Measurements from ENCODE around the gene GPR152. TPM values are rescaled to one million over a fixed set of nuclear protein-coding genes. Genes with fewer than 3 reads are reported as not detected.

The GPR152 gene
- total and polyA plus RNA-seq, 2 experiments from 2014 or later, result not detected

GRCh38 chr11:67417425-67417824, 35.1 kb downstream of the GPR152 start:
- H2AFZ ChIP-seq, result no peak overlapping the region
- H3K36me3 ChIP-seq (ENCODE audit: low read depth), result no peaks in the 10 kb centered on the region
- no peaks in the 10 kb centered on the region for H3F3A ChIP-seq (ENCODE audit: insufficient read depth)
- H3K9ac ChIP-seq, result no peak overlapping the region
- H3K27ac ChIP-seq, result no peak overlapping the region
- H3K9me3 ChIP-seq (ENCODE audit: low read depth), result no peaks in the 10 kb centered on the region
- H3K27me3 ChIP-seq (replicated peaks; ENCODE audit: insufficient read depth), result no peaks in the 10 kb centered on the region
- no peak for DNase-seq
- TF ChIP-seq EZH2 (IDR thresholded peaks at IDR 0.05; ENCODE audit: insufficient read depth, poor library complexity, severe bottlenecking), result no peak
- no peak for TF ChIP-seq EZH2phosphoT487 (IDR thresholded peaks at IDR 0.05; ENCODE audit: insufficient read depth, low read depth)
- no peaks in the 10 kb centered on the region for H4K20me1 ChIP-seq (ENCODE audit: insufficient read depth)
- H3K4me3 ChIP-seq, result no peak overlapping the region
- no peaks in the 10 kb centered on the region for H3K4me1 ChIP-seq (ENCODE audit: insufficient read depth)
- H3K4me2 ChIP-seq (ENCODE audit: unreplicated experiment), result no peak overlapping the region
- H3K9me2 ChIP-seq (ENCODE audit: insufficient read depth), result no peaks in the 10 kb centered on the region
- 87 to 90% methylated on average over 12 of the region's 12 CpGs for WGBS, 2 experiments (ENCODE audit: low coverage in 1 of 2, low lambda C conversion rate in 2 of 2, missing lambda C conversion rate in 2 of 2)
- in situ Hi-C loops (cut with MboI), result no loop called here
- H3K79me2 ChIP-seq (ENCODE audit: insufficient read depth), result no peaks in the 10 kb centered on the region

DNA sequence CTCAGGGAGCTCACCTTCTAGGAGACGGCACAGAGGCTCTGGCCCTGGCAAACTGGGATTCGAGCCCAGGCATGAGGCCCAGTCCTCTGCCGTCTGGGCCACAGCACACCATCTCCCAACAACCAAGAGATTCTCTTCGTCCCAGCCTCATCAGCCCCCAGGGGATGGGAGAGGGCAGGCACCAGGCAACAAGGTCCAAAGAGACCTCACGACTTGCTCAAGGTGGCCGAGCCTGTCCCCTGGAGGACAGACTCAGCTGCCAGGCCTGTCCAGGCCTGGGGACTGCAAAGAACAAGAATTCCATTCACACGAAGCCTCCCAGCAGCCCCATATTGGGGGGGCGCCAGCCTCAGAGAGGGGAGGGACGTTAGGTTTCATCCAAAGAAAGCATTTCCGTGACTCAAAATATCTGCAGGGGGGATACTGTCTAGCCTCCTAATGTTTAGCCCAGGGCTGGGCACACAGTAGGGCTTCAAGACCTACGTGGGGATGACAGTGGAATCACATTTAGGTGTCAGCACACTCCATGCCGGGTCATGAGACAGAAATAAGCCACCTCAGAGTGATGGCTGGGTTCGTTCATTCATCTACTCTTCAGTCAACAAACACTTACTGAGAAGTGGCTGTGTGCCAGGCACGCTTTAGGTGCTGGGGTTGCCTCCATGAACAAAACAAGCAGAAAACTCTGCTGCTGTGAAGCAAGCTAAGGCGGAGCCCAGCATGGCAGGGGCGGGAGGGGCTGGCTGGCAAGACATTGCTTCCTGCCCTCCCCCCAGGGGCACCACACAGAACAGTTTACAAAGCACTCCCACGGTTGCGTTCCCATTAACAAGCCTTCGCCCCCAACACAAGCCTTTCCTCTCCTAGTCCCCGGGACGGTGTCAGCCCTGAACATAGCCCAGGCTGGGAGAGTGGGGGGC, 35.9 kb downstream of the GPR152 start:
- H3K27ac ChIP-seq, result no peak overlapping the region
- H3F3A ChIP-seq (ENCODE audit: insufficient read depth), result no peaks in the 10 kb centered on the region
- H3K4me3 ChIP-seq, result no peak overlapping the region
- no peak overlapping the region for H3K9ac ChIP-seq
- H3K9me3 ChIP-seq (ENCODE audit: low read depth), result no peaks in the 10 kb centered on the region
- peaks cover 6% of the 10 kb centered on the region; the same call in 1 of the 2 replicates for H3K27me3 ChIP-seq (replicated peaks; ENCODE audit: insufficient read depth)
- in situ Hi-C loops (cut with MboI), result no loop called here
- H3K9me2 ChIP-seq (ENCODE audit: insufficient read depth), result no peaks in the 10 kb centered on the region
- H2AFZ ChIP-seq, result no peak overlapping the region
- H3K4me2 ChIP-seq (ENCODE audit: unreplicated experiment), result no peak overlapping the region
- no peaks in the 10 kb centered on the region for H3K4me1 ChIP-seq (ENCODE audit: insufficient read depth)
- WGBS, 2 experiments (ENCODE audit: low coverage in 1 of 2, low lambda C conversion rate in 2 of 2, missing lambda C conversion rate in 2 of 2), result 73 to 76% methylated on average over 20 to 21 of the region's 21 CpGs
- no peaks in the 10 kb centered on the region for H3K36me3 ChIP-seq (ENCODE audit: low read depth)
- TF ChIP-seq EZH2 (IDR thresholded peaks at IDR 0.05; ENCODE audit: insufficient read depth, poor library complexity, severe bottlenecking) (no peak), EZH2phosphoT487 (IDR thresholded peaks at IDR 0.05; ENCODE audit: insufficient read depth, low read depth) (no peak)
- DNase-seq, result peak; percentile 37
- H3K79me2 ChIP-seq (ENCODE audit: insufficient read depth), result no peaks in the 10 kb centered on the region
- H4K20me1 ChIP-seq (ENCODE audit: insufficient read depth), result no peaks in the 10 kb centered on the region

GRCh38 chr11:67415501-67416304, 36.8 kb downstream of the GPR152 start, which contains the start of gene CARNS1:
Gene CARNS1, plus strand, starts transcription at chr11:67415678. Its CDS starts 522 bp downstream, at chr11:67416200.
- no peaks in the 10 kb centered on the region for H4K20me1 ChIP-seq (ENCODE audit: insufficient read depth)
- peak; percentile 40 for DNase-seq
- H3K9ac ChIP-seq, result no peak within 1 kb of the TSS
- no peak within 1 kb of the TSS for H3K27ac ChIP-seq
- no peak within 1 kb of the TSS for H2AFZ ChIP-seq
- 5 to 6% methylated on average over 5 to 61 of the region's 67 CpGs for WGBS, 2 experiments (ENCODE audit: low coverage in 1 of 2, low lambda C conversion rate in 2 of 2, missing lambda C conversion rate in 2 of 2)
- no peaks in the 10 kb centered on the region for H3K9me2 ChIP-seq (ENCODE audit: insufficient read depth)
- TF ChIP-seq EZH2 (IDR thresholded peaks at IDR 0.05; ENCODE audit: insufficient read depth, poor library complexity, severe bottlenecking) (no peak), EZH2phosphoT487 (IDR thresholded peaks at IDR 0.05; ENCODE audit: insufficient read depth, low read depth) (no peak)
- no peaks in the 10 kb centered on the region for H3K9me3 ChIP-seq (ENCODE audit: low read depth)
- no peaks in the 10 kb centered on the region for H3K4me1 ChIP-seq (ENCODE audit: insufficient read depth)
- no peaks in the 10 kb centered on the region for H3K79me2 ChIP-seq (ENCODE audit: insufficient read depth)
- in situ Hi-C loops (cut with MboI), result no loop called here
- H3K4me2 ChIP-seq (ENCODE audit: unreplicated experiment), result no peak within 1 kb of the TSS
- no peaks in the 10 kb centered on the region for H3F3A ChIP-seq (ENCODE audit: insufficient read depth)
- H3K4me3 ChIP-seq, result no peak within 1 kb of the TSS
- no peaks in the 10 kb centered on the region for H3K36me3 ChIP-seq (ENCODE audit: low read depth)
- H3K27me3 ChIP-seq (replicated peaks; ENCODE audit: insufficient read depth), result peaks cover 14% of the 10 kb centered on the region

DNA sequence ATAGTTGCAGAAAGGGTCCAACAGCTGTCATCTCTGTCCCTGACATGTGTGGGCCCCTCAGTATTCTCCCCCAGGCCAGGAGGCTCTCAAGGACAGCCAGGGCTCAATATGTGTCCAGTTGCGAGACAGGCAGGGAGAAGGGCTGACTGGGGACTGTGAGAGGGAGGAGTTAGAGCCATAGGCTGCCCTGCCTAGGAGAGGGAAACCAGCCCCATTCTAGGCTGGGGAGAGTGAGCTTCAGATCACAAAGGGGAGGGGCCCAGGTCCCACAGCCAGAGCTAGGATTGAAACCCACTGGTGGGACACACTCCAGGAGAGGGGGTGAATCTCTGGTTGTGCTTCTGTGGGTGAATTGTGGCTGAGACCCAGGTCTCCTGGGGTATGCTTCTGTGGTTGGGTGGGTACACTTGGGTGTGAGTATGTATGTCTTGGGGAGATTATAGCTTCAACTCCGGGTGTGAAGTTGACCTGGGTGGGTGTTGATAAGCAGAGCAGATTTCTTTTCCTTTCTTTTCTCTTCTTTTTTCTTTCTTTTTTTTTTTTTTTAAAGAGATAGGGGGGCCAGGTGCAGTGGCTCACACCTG, 39.2 kb downstream of the GPR152 start:
- Histone ChIP-seq H3K36me3 (ENCODE audit: low read depth) (no peaks in the 10 kb centered on the region), H4K20me1 (ENCODE audit: insufficient read depth) (no peaks in the 10 kb centered on the region), H3K27ac (no peak overlapping the region), H3K9ac (no peak overlapping the region), H3K4me2 (ENCODE audit: unreplicated experiment) (no peak overlapping the region), H3K79me2 (ENCODE audit: insufficient read depth) (no peaks in the 10 kb centered on the region), H3K4me1 (ENCODE audit: insufficient read depth) (no peaks in the 10 kb centered on the region), H3K27me3 (replicated peaks; ENCODE audit: insufficient read depth) (peaks cover 17% of the 10 kb centered on the region), H3F3A (ENCODE audit: insufficient read depth) (no peaks in the 10 kb centered on the region), H3K4me3 (no peak overlapping the region), H2AFZ (no peak overlapping the region), H3K9me3 (ENCODE audit: low read depth) (no peaks in the 10 kb centered on the region), H3K9me2 (ENCODE audit: insufficient read depth) (no peaks in the 10 kb centered on the region)
- in situ Hi-C loops (cut with MboI), result no loop called here
- no peak for DNase-seq
- no peak for TF ChIP-seq EZH2 (IDR thresholded peaks at IDR 0.05; ENCODE audit: insufficient read depth, poor library complexity, severe bottlenecking)
- TF ChIP-seq EZH2phosphoT487 (IDR thresholded peaks at IDR 0.05; ENCODE audit: insufficient read depth, low read depth), result no peak
- WGBS, 2 experiments (ENCODE audit: low coverage in 1 of 2, low lambda C conversion rate in 2 of 2, missing lambda C conversion rate in 2 of 2), result 66 to 86% methylated on average over 2 of the region's 2 CpGs
